Embryonic facial prominence (tissue), 1 donor: ENCODE data around the gene TMEM208.
A peak's percentile ranks its signal among the peaks of the same experiment; 100 is the strongest.

Source experiments
- DNase-seq: peaks from one replicate; pipeline ENCODE4 v3.0.0-alpha.2; 2016; ENCODE audit errors: extremely low spot score

The TMEM208 gene

DNA sequence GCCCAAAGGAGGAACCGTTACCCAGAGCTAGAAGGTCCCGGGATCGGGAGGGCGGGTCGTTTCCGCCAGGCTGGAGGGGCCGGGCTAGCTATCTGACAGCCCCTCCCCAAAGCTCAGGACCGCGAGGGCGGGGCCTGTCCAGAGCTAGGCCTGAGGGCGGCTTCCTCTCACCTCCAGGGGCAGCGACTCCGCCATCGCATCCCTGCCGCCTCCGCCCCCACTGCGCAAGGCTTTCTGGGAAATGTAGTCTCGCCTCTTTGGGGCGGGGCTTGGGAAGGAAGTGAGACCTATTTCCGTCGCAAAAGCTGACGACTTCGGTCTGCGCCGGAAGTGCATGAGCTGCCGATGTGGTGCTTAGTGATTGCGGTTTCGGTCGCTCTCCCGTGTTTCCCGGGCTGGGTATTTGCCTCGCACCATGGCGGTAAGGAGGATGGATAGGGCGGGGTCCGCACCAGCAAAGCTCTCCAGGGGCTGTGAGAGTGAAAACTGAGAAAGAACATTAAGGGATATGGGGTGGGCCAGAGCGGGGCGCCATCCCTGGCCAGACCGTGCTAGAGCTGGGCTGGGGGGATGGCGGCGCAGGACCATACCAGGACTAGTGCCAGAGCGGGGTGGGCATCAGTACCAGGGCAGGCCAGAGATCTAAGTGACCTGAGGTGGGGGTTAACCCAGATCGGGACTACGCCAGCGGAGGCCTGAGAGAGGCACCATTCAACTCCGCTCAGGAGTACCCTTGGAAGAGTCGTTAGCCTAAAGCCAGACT, at the start of gene TMEM208:
TMEM208 (plus strand) TSS at position 327 of the 763 bp plus-strand sequence; CDS start at position 416, 89 bp downstream.
- peak; percentile 94 for DNase-seq

DNA sequence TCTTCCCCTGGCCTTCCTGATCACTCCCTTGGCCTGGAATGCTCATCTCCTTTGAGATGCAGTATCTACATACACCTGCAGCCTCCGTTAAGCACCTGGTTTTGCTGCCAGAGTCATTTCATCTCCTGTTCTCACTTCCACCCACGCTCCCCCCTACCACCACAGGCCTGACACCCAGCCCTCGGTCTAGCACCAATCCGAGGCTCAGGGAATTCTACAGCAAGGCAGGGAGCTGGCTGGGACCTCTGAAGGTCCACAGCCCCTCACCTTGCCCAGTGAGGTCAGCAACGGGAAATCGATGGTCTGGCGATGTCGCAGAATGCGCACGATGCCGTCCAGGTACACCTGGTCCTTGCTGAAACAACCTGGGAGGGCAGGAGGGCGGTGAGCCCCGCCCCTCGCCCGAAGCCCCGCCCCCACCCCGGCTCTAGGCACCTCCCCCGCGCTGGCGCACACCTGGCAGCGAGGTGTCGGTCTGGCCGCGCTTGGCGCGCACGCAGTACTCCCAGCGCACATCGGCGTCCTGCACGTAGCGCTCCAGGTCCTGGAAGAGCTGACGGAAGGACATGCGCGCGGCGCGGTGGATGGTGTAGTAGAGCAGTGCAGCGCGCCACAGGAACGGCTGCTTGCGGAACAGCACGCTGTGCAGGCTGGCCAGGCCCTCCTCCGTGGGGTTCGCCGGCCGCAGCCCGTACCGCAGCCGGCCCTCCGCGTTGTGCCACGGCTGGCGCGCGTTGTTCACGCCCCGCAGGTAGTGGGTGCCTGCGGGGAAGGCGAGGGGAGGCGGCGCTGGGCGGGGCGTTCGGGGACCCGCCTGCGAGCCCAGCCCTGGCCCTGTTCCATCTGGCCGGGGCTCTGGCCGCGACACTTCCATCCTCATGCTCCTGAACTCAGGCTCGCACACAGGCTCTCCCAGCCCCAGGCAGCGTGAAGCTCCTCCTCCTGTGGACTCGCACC, 48.9 kb upstream of the TMEM208 start:
- peak; percentile 58 for DNase-seq

DNA sequence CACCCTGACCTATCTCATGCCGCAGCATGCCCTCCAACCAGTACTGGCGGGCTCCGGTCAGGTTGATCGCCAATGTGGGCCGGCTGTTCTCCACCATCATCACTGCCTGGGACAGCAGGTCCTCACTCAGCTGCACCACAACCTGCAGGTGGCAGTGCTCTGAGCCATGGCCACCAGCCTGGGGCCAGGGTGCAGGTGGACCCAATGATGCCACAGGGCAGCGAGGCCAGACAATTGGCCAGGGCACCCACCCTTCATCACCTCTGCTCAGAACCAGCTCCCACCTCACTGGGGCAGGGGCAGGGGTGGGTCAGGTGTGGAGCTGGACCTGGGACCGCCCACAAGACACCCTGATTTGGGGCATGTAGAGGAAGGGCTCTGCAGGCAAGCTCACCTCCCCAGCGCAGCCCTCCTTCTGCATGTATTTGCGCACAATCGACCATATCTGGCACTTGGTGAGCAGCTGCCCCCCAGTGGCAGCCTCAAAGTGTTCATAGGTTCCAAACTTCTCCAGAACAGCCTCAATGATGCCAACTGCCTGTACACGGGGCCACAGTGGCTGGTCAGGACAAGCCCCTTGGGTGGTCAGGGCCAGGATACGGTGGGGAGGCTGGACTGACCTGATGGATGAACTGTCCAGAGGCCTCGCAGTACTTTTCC, 47.4 kb upstream of the TMEM208 start:
- DNase-seq, result no peak

DNA sequence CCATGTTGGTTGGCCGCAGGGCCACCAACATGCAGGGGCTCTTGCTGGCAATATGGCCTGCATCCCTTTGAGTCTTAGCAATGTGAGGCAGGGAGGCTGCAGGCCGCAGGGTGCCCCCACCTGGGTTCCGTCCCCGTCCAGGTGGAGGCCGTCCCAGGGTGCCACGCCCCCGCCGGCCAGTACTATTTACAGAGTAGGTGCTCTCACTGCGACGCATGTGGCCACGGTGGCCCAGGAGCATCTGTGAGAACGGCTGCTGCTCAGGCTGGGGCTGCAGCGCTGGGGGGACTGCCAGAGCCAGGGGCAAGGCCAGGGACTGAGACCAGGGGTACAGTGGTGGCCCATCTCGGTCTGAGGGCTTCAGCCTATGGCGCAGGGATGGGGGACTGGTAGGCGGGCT, 46.8 kb upstream of the TMEM208 start:
- no peak for DNase-seq

DNA sequence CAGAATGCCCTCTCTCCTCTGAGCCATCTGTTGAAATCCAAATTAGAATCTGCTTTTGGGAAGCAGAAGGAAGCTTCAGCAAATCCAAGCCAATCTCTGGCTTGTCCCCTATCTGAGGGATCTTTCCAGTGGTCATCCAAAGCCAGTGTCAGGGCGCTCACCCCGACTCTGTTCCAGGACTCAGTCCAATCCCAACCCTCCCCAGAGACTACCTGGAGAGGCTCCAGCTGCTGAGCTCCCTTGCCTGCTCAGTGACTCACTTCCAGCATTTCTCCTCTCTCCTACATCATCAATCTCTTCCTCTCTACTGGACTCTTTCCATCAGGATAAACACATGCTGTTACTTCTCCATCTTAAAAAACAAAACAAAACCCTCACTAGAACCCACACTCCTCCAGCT, 45.6 kb upstream of the TMEM208 start:
- DNase-seq, result no peak

DNA sequence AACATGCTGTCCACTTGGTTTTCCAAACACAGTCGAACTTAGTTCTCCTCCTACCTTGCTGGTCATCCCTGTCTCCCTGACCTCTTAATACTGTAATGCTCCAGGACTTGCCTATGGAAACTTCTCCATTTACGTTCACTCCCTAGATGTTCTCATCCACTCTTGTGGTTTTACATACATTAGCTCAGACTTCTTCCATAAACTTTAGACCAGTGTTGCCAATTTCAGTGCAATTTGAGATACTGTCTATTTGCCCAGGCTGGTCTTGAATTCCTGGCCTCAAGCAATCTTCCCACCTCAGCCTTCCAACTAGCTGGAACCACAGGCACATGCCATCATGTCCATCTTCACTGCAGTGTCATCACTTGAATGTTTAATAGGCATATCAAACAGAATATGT, 44.6 kb upstream of the TMEM208 start:
- no peak for DNase-seq

DNA sequence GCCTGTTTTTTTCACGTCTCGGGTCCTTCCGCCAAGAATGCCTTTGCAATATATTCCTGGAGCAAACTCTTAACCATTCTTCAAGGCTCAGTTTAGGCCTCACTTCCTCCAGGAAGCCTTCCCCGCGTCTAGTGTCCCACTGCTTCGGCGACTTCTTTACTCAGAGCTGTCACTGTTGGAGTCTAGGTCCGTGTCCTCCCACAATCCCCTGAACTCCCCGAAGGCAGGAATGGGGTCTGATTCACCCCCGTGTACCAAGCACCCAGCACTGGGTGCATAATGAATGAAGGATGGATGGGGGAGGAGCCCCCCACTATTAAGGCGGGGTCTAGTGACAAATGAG, 43.7 kb upstream of the TMEM208 start:
- no peak for DNase-seq

DNA sequence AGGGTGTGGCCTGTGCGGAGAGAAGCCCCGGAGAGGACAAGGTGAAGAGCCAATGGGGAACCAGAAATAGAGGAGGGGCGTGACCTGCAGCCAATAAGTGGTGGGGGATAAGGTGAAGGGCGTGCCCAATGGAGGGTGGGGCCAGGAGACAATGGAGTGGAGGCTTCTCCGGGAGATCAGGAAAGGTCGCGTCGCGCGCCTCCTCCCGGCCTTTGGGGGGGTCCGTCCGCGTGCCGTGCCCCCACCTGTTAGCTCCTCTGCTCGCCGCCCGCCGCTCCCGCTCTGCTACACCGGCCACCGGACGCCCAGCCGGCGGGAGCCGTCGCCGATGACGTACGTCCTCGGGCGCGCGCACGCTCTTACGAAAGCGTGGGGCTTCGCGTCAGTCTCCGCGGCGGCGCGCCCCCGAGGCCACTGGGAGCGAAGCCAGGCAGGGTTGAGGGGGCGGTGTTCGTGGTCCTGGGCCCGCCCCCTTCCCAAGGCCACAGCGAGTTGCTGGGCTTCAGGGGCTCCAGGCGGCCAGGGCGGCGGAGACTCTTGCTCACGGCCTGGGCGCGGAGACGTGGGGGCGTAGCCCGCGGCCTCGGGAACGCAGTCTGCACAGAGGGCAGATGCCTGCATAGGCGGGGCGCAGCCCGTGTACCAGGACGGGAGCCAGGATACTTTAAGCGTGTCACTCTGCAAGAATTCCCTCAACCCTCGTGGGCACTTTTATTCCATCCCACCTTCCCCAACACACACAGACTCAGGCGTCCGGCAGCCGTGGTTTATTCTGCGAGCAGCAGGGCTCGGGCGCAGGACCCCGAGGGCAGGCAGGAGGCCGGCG, 43.1 kb upstream of the TMEM208 start, which contains the start of gene MATCAP1:
MATCAP1 (minus strand) TSS at position 337 of the 826 bp plus-strand sequence. CDS start 3,353 bp downstream, outside the sequence.
- DNase-seq, result peak; percentile 96

DNA sequence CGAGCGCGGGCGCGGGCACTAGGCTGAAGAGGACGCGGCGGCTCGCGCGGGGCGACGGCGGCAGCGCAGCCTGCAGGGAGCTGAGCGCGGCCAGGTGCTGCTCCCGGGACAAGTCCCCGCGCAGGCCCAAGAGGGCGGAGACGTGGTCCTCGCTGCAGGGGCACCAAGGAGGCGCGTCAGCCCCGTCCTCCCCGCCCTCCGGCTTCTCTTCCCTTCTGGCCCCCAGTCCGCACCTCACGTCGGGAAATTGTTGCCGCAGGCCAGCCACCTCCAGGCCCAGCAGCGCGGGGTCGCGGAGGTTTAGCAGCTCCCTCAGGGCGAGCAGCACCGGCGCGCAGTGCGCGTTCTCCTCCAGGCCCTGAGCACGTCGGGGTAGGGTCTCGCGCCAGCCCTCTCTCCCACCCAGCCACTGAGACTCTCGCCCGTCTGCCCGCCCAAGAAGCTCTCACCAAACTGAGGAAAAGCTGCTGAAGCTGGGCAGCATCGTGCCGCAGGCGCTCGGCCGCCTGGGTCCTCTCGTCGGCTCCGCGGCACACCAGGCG, 42.4 kb upstream of the TMEM208 start:
- no peak for DNase-seq

DNA sequence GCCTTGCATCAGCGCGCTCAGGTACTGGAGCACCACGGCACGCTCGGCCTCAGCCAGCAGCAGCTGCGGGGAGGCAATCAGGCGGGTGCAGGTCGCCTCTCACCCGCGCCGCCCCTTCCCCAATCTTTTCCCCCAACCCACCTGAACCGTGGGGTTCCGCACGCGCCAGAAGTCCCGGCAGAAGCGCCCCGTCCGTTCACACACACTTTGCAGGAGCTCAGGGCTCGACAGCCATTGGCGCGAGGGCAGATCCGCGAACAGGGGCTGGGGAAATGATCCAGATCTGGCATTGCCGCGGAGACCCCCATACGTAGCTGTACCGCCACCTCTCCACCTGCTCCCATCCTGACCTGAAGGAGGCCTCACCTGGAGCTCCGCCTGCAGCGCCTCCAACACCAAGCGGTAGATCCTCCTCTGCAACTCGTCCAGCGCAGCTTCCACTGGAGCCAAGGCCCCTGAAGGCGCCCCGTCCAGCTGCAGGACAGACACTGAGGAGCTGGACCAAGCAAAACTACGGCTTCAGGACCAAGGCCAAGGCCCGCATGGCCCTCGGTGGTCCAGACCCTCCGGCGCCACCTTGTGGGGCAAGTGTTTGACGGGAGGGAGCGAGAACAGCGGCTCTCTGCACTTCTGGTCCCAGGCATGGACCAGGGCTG, 41.8 kb upstream of the TMEM208 start:
- DNase-seq, result peak; percentile 43

DNA sequence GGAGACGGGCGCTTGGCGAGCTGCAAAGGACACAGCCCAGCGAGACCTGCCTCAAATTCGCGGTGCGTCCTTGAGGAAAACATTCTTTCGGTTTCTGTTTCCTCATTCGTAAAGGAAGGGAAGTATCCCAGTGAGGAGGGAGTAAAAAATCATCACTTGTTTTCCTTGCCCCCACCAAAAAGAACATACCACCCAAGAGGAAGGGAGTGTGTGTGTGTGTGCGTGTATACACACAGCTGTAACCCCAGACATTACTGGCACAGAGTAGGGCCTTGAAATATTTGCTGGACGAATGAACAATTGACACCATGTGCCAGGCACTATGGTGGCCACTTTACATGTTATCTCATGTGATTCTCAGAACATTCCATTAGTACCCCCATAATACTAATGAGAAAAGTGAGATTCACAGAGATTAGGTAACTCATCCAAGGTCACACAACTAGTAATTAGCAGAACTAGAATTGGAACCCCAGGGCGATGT, 41.2 kb upstream of the TMEM208 start:
- DNase-seq, result no peak

DNA sequence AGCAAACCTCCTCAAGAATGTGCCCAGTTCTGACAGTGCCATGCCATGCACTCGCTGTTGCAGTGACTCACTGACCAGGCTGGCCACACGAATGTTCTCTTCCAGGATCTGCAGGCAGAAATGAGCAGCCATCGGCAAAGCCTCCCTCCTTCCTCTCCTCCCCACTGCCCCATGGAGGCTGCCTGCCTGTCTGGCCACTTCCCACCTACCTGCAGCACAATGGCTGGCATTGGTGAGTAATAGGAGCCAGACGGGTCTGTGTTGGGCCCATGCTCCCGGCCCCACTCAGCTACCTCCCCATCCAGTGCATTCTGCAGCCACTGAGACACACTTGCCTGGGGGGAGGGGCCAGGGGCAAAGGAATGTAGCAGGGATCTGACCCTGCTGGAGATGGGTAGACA, 40.4 kb upstream of the TMEM208 start:
- no peak for DNase-seq

DNA sequence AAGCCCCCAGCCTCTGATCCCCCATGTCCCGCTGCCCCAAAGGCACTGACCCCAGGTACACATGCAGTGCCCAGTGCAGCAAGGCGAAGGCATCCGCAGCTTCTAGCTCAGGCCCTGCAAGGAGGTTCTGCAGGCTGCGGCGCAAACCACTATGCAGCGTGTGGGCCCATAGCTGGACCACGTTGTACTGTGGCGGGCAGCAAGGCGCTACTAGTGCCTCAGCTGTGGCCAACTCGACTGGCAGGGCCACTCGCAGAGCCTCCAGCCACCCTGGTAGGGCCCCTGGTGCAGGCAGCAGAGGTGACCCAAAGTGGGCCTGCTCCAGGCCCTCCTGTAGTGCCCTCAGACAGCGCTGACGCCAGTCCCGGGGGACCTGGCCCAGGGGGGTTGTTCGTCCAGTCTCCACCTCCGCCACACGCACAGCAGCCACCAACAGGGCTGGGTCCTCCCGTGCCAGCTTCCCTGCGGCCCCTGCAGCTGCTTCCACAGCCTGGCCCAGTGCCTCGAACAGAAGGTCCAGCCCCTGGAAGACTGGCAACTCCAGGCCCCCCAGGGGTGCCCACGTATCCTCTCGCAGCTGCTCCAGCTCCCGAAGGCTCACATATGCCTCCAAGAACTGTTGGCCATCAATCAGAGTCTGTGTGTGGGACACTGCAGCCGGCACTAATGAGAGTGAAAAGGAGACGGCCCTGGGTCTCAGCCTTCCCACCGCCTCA, 39.6 kb upstream of the TMEM208 start:
- no peak for DNase-seq

DNA sequence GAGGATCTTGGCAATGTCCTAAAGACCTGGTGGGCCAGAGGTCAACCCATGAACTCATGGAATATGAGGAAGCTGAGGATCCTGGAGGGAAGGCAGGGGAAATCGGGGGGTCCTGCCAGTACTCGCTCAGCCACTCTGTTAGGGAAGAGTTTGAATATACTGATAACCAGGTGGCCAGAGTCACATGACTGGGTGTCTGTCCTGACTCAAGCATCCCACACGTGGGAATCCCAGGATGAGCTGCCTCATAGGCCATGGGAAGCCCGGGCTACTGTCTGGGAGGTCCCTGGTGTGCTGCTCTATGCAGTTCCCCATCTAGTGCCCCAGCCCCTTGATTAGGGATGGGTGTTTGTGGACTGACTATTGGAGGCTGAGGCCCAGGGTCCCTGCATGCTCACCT, 38.6 kb upstream of the TMEM208 start:
- DNase-seq, result no peak

DNA sequence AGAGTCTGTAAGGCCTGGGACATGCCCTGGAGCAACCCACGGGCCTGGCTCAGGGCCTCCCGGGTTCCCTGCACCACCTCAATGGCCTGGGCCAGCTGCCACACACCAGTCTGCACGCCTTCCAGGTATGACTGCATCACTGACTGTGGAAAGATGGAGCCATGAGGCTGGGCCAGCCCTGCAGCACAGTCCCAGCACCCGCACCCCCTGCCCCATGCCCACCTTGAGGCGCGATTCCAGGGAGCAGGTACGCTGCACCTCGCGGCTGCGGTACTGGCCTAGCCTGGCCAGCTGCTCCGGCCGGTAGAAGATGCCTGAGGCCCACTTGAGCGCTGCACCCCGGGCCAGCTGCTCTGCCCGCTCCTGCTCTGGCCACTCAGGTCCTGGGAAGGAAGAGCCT, 38.1 kb upstream of the TMEM208 start:
- DNase-seq, result no peak

DNA sequence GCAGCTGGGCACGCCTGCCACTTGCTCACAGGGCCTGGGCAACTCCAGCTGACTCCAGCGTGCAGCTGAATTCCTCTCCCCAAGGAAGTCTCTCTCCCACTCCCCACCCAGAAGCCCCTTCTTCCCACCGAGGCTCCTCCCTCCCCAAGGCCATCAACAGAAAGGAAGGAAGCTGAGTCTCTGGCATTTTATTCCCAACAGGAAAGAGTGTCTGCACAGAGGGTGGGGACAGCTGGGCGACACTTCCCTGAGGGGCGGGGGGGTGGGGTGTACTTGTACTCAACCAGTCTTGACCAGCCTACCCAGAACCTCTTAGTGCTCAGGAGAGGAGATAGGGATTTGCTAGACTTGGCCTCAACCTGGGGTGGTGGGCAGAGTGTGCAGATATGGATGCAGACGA, 36.9 kb upstream of the TMEM208 start, which contains the start of gene EXOC3L1:
EXOC3L1 (minus strand) TSS at position 96 of the 400 bp plus-strand sequence. CDS start 460 bp downstream, outside the sequence.
- no peak for DNase-seq

DNA sequence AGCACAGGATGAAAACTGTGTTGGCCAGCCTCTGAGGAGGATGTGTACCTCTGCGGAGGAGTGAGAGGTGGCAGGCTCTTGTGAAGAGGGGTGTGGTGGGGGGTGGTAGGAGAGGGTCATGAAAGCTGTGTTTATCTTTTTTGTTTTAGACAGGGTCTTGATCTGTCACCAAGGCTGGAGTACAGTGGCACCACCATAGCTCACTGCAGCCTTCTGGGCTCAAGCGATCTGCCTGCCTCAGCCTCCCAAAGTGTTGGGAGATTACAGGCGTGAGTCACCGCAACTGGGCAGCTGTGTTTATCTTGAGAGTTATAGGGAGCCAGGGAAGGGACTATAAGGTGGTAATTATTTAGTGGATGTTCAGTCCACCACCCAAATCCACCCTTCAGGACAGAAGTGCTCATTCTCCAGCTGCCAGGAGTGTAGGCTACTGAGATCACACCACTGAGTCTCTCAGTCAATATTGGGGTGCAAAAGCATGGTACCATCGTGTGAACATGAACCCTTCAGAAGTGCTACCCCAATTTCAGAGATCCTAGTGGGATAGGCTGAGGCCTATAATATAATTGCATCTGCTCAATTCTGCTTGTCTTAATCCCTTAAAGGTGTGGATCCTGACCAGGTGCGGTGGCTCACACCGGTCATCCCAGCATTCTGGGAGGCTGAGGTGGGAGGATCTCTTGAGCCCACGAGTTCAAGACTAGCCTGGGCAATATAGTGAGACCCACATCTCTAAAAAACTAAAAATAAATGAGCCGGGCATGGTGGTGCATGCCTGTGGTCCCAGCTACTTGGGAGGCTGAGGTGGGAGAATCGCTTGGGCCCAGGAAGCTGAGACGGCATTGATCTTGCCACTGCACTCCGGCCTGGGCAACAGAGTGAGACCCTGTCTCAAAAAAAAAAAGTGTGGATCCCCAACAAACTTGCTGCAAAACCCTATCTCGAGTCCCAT, 36.2 kb upstream of the TMEM208 start:
- no peak for DNase-seq

DNA sequence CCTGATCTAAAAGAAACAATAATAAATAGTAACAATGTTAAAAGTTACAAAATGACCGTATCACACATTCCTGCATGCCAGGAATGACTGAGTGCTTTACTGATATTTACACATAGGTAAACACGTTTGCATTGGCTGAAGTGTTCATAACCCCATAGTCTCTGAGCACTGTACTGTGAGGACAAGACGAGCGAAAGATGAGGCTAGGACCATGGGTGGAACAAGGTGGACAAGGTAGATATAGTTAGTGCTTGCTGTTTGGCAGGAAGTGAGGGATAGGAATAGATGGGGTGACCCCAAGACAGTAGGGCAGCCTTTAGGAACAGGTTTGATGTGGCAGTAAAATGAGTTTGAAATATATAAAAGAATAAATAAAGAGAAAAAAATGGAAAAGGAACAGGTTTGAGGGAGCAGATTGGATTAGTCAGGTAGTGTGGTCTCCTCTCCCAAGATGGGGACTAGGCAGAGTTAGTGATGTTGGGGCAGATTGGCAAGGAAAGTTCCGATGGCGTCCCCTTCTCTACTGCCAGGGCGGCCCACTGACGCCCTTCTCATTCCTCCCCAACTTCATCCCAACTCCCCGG, 35.4 kb upstream of the TMEM208 start:
- no peak for DNase-seq
